Nephron progenitor cell (in vitro differentiated cells): ENCODE measurements around the gene XPO5.
A peak's percentile ranks its signal among the peaks of the same experiment; 100 is the strongest.

Experiments
- DNase-seq: peaks from one replicate; pipeline ENCODE4 v3.0.0; 2021
- H3K27ac Mint-ChIP-seq: 2 replicates; pipeline ENCODE4 v1.8.0; 2021; ENCODE audit warnings: mild to moderate bottlenecking, moderate library complexity, mixed read lengths
- H3K27me3 Mint-ChIP-seq: 2 replicates; pipeline ENCODE4 v1.8.0; 2021; ENCODE audit warnings: mild to moderate bottlenecking, low read depth, mixed read lengths; ENCODE audit not compliant: poor library complexity
- H3K36me3 Mint-ChIP-seq: 2 replicates; pipeline ENCODE4 v1.8.0; 2021; ENCODE audit warnings: low read depth, mixed read lengths
- H3K4me1 Mint-ChIP-seq: 2 replicates; pipeline ENCODE4 v1.8.0; 2021; ENCODE audit warnings: mixed read lengths
- H3K4me3 Mint-ChIP-seq: 2 replicates; pipeline ENCODE4 v1.8.0; 2021; ENCODE audit warnings: mild to moderate bottlenecking, moderate library complexity, mixed read lengths
- H3K9me3 Mint-ChIP-seq: 2 replicates; pipeline ENCODE4 v1.8.0; 2021; ENCODE audit warnings: mild to moderate bottlenecking, moderate library complexity, mixed read lengths
- CTCF ChIP-seq: fragments of 200-600 bp; sonication (generic); IDR thresholded peaks from 2 replicates; pipeline ENCODE4 v1.5.0; 2021; ENCODE audit warnings: antibody characterized with exemption

The XPO5 gene

GRCh38 chr6:43517505-43518357 is 58.1 kb downstream of the XPO5 start:
- no peak for DNase-seq
- Mint-ChIP-seq H3K27ac (no peak overlapping the region), H3K27me3 (no peaks in the 10 kb centered on the region), H3K4me3 (no peak overlapping the region), H3K9me3 (no peaks in the 10 kb centered on the region), H3K36me3 (peaks cover 34% of the 10 kb centered on the region), H3K4me1 (peaks cover 16% of the 10 kb centered on the region)
- no peak for TF ChIP-seq CTCF

- H3K9me3 Mint-ChIP-seq = no peaks in the 10 kb centered on the region
- TF ChIP-seq CTCF = no peak
- no peaks in the 10 kb centered on the region for H3K27me3 Mint-ChIP-seq
- peaks cover 34% of the 10 kb centered on the region for H3K36me3 Mint-ChIP-seq
- peaks cover 16% of the 10 kb centered on the region for H3K4me1 Mint-ChIP-seq
- H3K27ac Mint-ChIP-seq = peak within 1 kb of the TSS; percentile 64
- peak; percentile 95 for DNase-seq
- H3K4me3 Mint-ChIP-seq = no peak within 1 kb of the TSS
Measured at GRCh38 chr6:43516697-43517504, 58.9 kb downstream of the XPO5 start, which contains the start of the genes POLR1C and YIPF3. TSS of gene POLR1C (plus strand) at chr6:43517089. CDS start at chr6:43517110, 21 bp downstream. TSS of gene YIPF3 (minus strand) at chr6:43516926. CDS start at chr6:43516807, 119 bp downstream.

- TF ChIP-seq CTCF = no peak
- Mint-ChIP-seq H3K4me3 (no peak overlapping the region), H3K27ac (peak overlapping the region; percentile 64), H3K27me3 (no peaks in the 10 kb centered on the region), H3K4me1 (peaks cover 16% of the 10 kb centered on the region), H3K9me3 (no peaks in the 10 kb centered on the region), H3K36me3 (peaks cover 40% of the 10 kb centered on the region)
- DNase-seq = no peak
Measured at GRCh38 chr6:43516367-43516696, 59.5 kb downstream of the XPO5 start.

- peaks cover 16% of the 10 kb centered on the region for H3K4me1 Mint-ChIP-seq
- H3K36me3 Mint-ChIP-seq = peaks cover 36% of the 10 kb centered on the region
- peaks cover 2% of the 10 kb centered on the region for H3K27me3 Mint-ChIP-seq
- no peak for TF ChIP-seq CTCF
- H3K9me3 Mint-ChIP-seq = no peaks in the 10 kb centered on the region
- DNase-seq = no peak
- H3K4me3 Mint-ChIP-seq = no peak overlapping the region
- peak overlapping the region; percentile 64 for H3K27ac Mint-ChIP-seq
Measured at GRCh38 chr6:43515808-43516207, 60.0 kb downstream of the XPO5 start.

GRCh38 chr6:43511824-43512415 is 63.9 kb downstream of the XPO5 start:
- no peak overlapping the region for H3K4me3 Mint-ChIP-seq

More at GRCh38 chr6:43511824-43512415, 63.9 kb downstream of the XPO5 start:
- no peaks in the 10 kb centered on the region for H3K9me3 Mint-ChIP-seq
- peaks cover 28% of the 10 kb centered on the region for H3K4me1 Mint-ChIP-seq
- DNase-seq = no peak
- peak overlapping the region; percentile 23 for H3K27ac Mint-ChIP-seq
- peaks cover 34% of the 10 kb centered on the region for H3K36me3 Mint-ChIP-seq
- no peak for TF ChIP-seq CTCF
- H3K27me3 Mint-ChIP-seq = peaks cover 25% of the 10 kb centered on the region
